Erythroblast (primary cell): Measurements from ENCODE around the gene CTIF.

ENCODE experiments used
- GATA1 ChIP-seq: IDR thresholded peaks from 2 replicates; pipeline ENCODE4 v1.6.1; 2011; ENCODE audit warnings: low read depth, mild to moderate bottlenecking, control low read depth, low read length, moderate library complexity
- POLR2A ChIP-seq: IDR thresholded peaks from 2 replicates; pipeline ENCODE4 v1.6.1; 2011; ENCODE audit warnings: mild to moderate bottlenecking, low read length

GRCh38 chr18:48831802-48832201 is 293.0 kb downstream of the CTIF start:
- no peak for TF ChIP-seq POLR2A
- TF ChIP-seq GATA1 = no peak
